ENCODE results near the gene ARHGAP44. TPM values are rescaled to one million over a fixed set of nuclear protein-coding genes. Genes with fewer than 3 reads are reported as not detected.

Gene ARHGAP44
- total RNA-seq, 1 experiment from 2014 or later, result 0.40 TPM

GRCh38 chr17:12808723-12809122 lies 19.4 kb downstream of the ARHGAP44 start:
- CTCF ChIA-PET, result no interaction called here

GRCh38 chr17:12812877-12813276 lies 23.6 kb downstream of the ARHGAP44 start:
- TF ChIP-seq EZH2phosphoT487 (IDR thresholded peaks at IDR 0.05; ENCODE audit: borderline replicate concordance, low read length) (no peak), CTCF (conservative IDR thresholded peaks at IDR 0.05; ENCODE audit: low read depth, low read length) (no peak), EZH2 (IDR thresholded peaks at IDR 0.05; ENCODE audit: low read length, unreplicated experiment) (no peak)
- Histone ChIP-seq H3K27me3 (ENCODE audit: low read length) (peaks cover 15% of the 10 kb centered on the region; the same call in 1 of the 2 replicates), H3K36me3 (ENCODE audit: low read depth, low read length) (no peaks in the 10 kb centered on the region), H3K4me3 (ENCODE audit: low read length) (no peak overlapping the region), H3K9me2 (replicated peaks; ENCODE audit: low read length) (no peaks in the 10 kb centered on the region), H4K20me1 (ENCODE audit: low read length) (no peaks in the 10 kb centered on the region), H3K79me2 (ENCODE audit: low read length) (no peaks in the 10 kb centered on the region), H3K9ac (ENCODE audit: low read length) (no peak overlapping the region), H3K4me1 (ENCODE audit: insufficient read depth, low read length) (no peaks in the 10 kb centered on the region), H3K4me2 (ENCODE audit: low read length) (no peak overlapping the region), H3K9me3 (ENCODE audit: low read length) (peaks cover 13% of the 10 kb centered on the region; the same call in 1 of the 2 replicates), H2AFZ (ENCODE audit: low read length) (no peak overlapping the region), H3K27ac (ENCODE audit: low read length) (no peak overlapping the region), H3F3A (ENCODE audit: low read length, unreplicated experiment) (no peaks in the 10 kb centered on the region)
- BruUV-seq (replicated peaks), result no TSS peak
- ATAC-seq (no peak), DNase-seq (no peak)
- ChIA-PET CTCF (no interaction called here), POLR2A (ENCODE audit: unreplicated experiment) (no interaction called here)
- intact Hi-C loops (cut with micrococcal nuclease), result no loop called here

More at GRCh38 chr17:12808723-12809122, 19.4 kb downstream of the ARHGAP44 start:
- intact Hi-C loops (cut with micrococcal nuclease), result no loop called here
- no peak overlapping the region for H3K4me3 ChIP-seq (ENCODE audit: low read length)
- H4K20me1 ChIP-seq (ENCODE audit: low read length), result no peaks in the 10 kb centered on the region
- H3K27me3 ChIP-seq (ENCODE audit: low read length), result peaks cover 6% of the 10 kb centered on the region; the same call in 1 of the 2 replicates
- no peak overlapping the region for H2AFZ ChIP-seq (ENCODE audit: low read length)
- POLR2A ChIA-PET (ENCODE audit: unreplicated experiment), result no interaction called here
- no TSS peak for BruUV-seq (replicated peaks)
- no peak overlapping the region for H3K9ac ChIP-seq (ENCODE audit: low read length)
- ATAC-seq (no peak), DNase-seq (no peak)
- no peak for TF ChIP-seq EZH2phosphoT487 (IDR thresholded peaks at IDR 0.05; ENCODE audit: borderline replicate concordance, low read length)
- TF ChIP-seq EZH2 (IDR thresholded peaks at IDR 0.05; ENCODE audit: low read length, unreplicated experiment), result no peak
- no peak for TF ChIP-seq CTCF (conservative IDR thresholded peaks at IDR 0.05; ENCODE audit: low read depth, low read length)
- H3K79me2 ChIP-seq (ENCODE audit: low read length), result no peaks in the 10 kb centered on the region
- H3K4me1 ChIP-seq (ENCODE audit: insufficient read depth, low read length), result no peaks in the 10 kb centered on the region
- peaks cover 14% of the 10 kb centered on the region; the same call in 1 of the 2 replicates for H3K9me3 ChIP-seq (ENCODE audit: low read length)
- no peak overlapping the region for H3K27ac ChIP-seq (ENCODE audit: low read length)
- H3K4me2 ChIP-seq (ENCODE audit: low read length), result no peak overlapping the region
- H3K36me3 ChIP-seq (ENCODE audit: low read depth, low read length), result no peaks in the 10 kb centered on the region
- H3F3A ChIP-seq (ENCODE audit: low read length, unreplicated experiment), result no peaks in the 10 kb centered on the region
- H3K9me2 ChIP-seq (replicated peaks; ENCODE audit: low read length), result no peaks in the 10 kb centered on the region

- intact Hi-C loops (cut with micrococcal nuclease), result no loop called here
- H3K4me3 ChIP-seq (ENCODE audit: low read length), result no peak overlapping the region
- BruUV-seq (replicated peaks), result no TSS peak
- H3K27ac ChIP-seq (ENCODE audit: low read length), result no peak overlapping the region
- POLR2A ChIA-PET (ENCODE audit: unreplicated experiment), result no interaction called here
- no peak for TF ChIP-seq EZH2phosphoT487 (IDR thresholded peaks at IDR 0.05; ENCODE audit: borderline replicate concordance, low read length)
- H3F3A ChIP-seq (ENCODE audit: low read length, unreplicated experiment), result no peaks in the 10 kb centered on the region
- H3K79me2 ChIP-seq (ENCODE audit: low read length), result no peaks in the 10 kb centered on the region
- H3K36me3 ChIP-seq (ENCODE audit: low read depth, low read length), result no peaks in the 10 kb centered on the region
- no peaks in the 10 kb centered on the region for H3K4me1 ChIP-seq (ENCODE audit: insufficient read depth, low read length)
- H2AFZ ChIP-seq (ENCODE audit: low read length), result no peak overlapping the region
- CTCF ChIA-PET, result no interaction called here
- H3K9me2 ChIP-seq (replicated peaks; ENCODE audit: low read length), result no peaks in the 10 kb centered on the region
- DNase-seq (no peak), ATAC-seq (no peak)
- H3K9me3 ChIP-seq (ENCODE audit: low read length), result peaks cover 8% of the 10 kb centered on the region; the same call in 1 of the 2 replicates
- no peak overlapping the region for H3K4me2 ChIP-seq (ENCODE audit: low read length)
- no peak overlapping the region for H3K9ac ChIP-seq (ENCODE audit: low read length)
- H3K27me3 ChIP-seq (ENCODE audit: low read length), result peaks cover 15% of the 10 kb centered on the region; the same call in 1 of the 2 replicates
- H4K20me1 ChIP-seq (ENCODE audit: low read length), result no peaks in the 10 kb centered on the region
Measured at GRCh38 chr17:12813664-12814063, 24.4 kb downstream of the ARHGAP44 start.
